Stomach (tissue), 9 donors: ENCODE data around the gene CYBB. TPM values are rescaled to one million over a fixed set of nuclear protein-coding genes. Genes with fewer than 3 reads are reported as not detected.

ENCODE experiments used
- DNase-seq, 2 donors: peaks; one replicate each; pipeline versions ENCODE4 v3.0.0 to v3.0.0-alpha.2; 2013 to 2019
- H3K27ac ChIP-seq, 5 donors: fragments of 200-600 bp in 4 of 5; sonication (generic) in 4 of 5; one replicate each; pipeline ENCODE4 v1.5.1; 2013 to 2019; ENCODE audit warnings: mild to moderate bottlenecking in 1 of 5, moderate library complexity in 1 of 5
- H3K27me3 ChIP-seq, 3 donors: fragments of 200-600 bp; sonication (generic); one replicate each; pipeline ENCODE4 v1.5.1; 2017 to 2019; ENCODE audit warnings: mixed run types in 1 of 3
- H3K36me3 ChIP-seq, 4 donors: fragments of 200-600 bp; sonication (generic); 1 replicate in 3 of 4; 2 replicates in 1 of 4; pipeline ENCODE4 v1.5.1; 2016 to 2019
- H3K4me1 ChIP-seq, 4 donors: fragments of 200-600 bp; sonication (generic); one replicate each; pipeline ENCODE4 v1.5.1; 2016 to 2019
- H3K4me3 ChIP-seq, 4 donors: fragments of 200-600 bp; sonication (generic) in 3 of 4; one replicate each; pipeline ENCODE4 v1.5.1; 2016 to 2019; ENCODE audit warnings: mild to moderate bottlenecking in 1 of 4
- H3K9me3 ChIP-seq, 4 donors: fragments of 200-600 bp; sonication (generic); one replicate each; pipeline ENCODE4 v1.5.1; 2016 to 2019
- EP300 ChIP-seq: sonication (generic); formaldehyde crosslinking; IDR thresholded peaks from one replicate; pipeline ENCODE4 v1.6.1; 2017; ENCODE audit warnings: antibody characterized with exemption
- POLR2A ChIP-seq, 4 donors: fragments of 450-650 bp; IDR thresholded peaks; one replicate each; pipeline ENCODE4 v1.6.1; 2016; ENCODE audit warnings: antibody characterized with exemption in 4 of 4, control low read depth in 2 of 4, mild to moderate bottlenecking in 1 of 4, moderate library complexity in 1 of 4
- POLR2AphosphoS5 ChIP-seq, 3 donors: sonication (generic); formaldehyde crosslinking; IDR thresholded peaks; one replicate each; pipeline ENCODE4 v1.6.1; 2016; ENCODE audit warnings: antibody characterized with exemption in 3 of 3
- WGBS, 5 donors: extraction: QIAGEN DNeasy Blood & Tissue Kit in 3 of 5; methylation state at CpG; one replicate each; pipeline versions ENCODE4 v1.1.5 to v1.1.7; 2013 to 2018; 5-methylcytosine and 5-hydroxymethylcytosine counted together
- intact Hi-C: fragments of 100-400 bp; cut with DNase I; formaldehyde crosslinking; loops from one replicate; pipeline ENCODE4 v1.15.1; 2023; ENCODE audit warnings: low total_unique reads
- polyA plus RNA-seq, 3 donors: library from polyadenylated mRNA; stranded (reverse); fragments of 200-250 nt; gene quantifications; one replicate each; pipeline ENCODE4 v1.2.3, GENCODE V29; 2013
- total RNA-seq, 5 donors: library from RNA; depleted of rRNA; stranded (reverse); fragments of >200 nt; gene quantifications; one replicate each; pipeline versions ENCODE4 v1.1.0 to v1.2.3, GENCODE V29; 2014 to 2016
- TF ChIP-seq, protein P1 (sequence below), 7 experiments: fragments of 450-650 bp in 4 of 7; fragments of 200-600 bp in 3 of 7; sonication (generic) in 3 of 7; IDR thresholded peaks; one replicate each; pipeline ENCODE4 v1.5.1; 2016 to 2019; ENCODE audit warnings: antibody characterized with exemption in 7 of 7, control low read depth in 2 of 7, mild to moderate bottlenecking in 1 of 7
- donor health status: healthy with polysubstance abuse.
- donor health status: Bipolar disorder and iron deficiency.
- donor health status: healthy.

Gene CYBB
- total and polyA plus RNA-seq, 8 donors: 0.58 to 24.4 (median 3.5) TPM

DNA sequence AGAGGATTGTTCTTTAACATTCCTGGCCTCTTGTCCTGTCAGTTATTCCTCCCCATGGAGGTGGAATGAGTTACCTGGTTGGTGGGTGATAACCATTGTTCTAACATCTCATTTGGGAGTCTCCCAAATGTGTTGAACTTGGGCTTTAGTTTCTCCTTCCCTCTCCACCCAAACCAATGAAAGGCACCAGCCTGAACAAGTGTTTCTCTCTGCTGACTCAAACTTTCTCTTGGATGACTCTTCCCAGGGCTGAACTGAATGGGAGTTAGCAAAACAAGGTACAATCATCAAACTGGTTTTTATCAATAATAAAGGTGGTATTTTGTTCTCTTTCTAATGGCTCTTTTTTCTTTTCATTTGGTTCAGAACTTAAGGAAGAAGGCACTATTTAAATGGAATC, 64.8 kb downstream of the CYBB start:
- no peak overlapping the region for H3K4me3 ChIP-seq
- H3K27me3 ChIP-seq: peaks cover 0 to 5% (median 0%) of the 10 kb centered on the region in 3 donors
- peaks cover 0 to 9% (median 0%) of the 10 kb centered on the region in 4 donors for H3K4me1 ChIP-seq
- H3K9me3 ChIP-seq: peaks cover 0 to 3% (median 0%) of the 10 kb centered on the region in 4 donors
- TF ChIP-seq, protein P1, sequence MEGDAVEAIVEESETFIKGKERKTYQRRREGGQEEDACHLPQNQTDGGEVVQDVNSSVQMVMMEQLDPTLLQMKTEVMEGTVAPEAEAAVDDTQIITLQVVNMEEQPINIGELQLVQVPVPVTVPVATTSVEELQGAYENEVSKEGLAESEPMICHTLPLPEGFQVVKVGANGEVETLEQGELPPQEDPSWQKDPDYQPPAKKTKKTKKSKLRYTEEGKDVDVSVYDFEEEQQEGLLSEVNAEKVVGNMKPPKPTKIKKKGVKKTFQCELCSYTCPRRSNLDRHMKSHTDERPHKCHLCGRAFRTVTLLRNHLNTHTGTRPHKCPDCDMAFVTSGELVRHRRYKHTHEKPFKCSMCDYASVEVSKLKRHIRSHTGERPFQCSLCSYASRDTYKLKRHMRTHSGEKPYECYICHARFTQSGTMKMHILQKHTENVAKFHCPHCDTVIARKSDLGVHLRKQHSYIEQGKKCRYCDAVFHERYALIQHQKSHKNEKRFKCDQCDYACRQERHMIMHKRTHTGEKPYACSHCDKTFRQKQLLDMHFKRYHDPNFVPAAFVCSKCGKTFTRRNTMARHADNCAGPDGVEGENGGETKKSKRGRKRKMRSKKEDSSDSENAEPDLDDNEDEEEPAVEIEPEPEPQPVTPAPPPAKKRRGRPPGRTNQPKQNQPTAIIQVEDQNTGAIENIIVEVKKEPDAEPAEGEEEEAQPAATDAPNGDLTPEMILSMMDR (IDR thresholded peaks at IDR 0.05): no peak
- TF ChIP-seq EP300: no peak
- no peak for TF ChIP-seq POLR2AphosphoS5 (IDR thresholded peaks at IDR 0.05)
- TF ChIP-seq POLR2A (IDR thresholded peaks at IDR 0.05): no peak
- intact Hi-C loops: no loop called here
- no peak for DNase-seq
- no peak overlapping the region for H3K27ac ChIP-seq
- peaks cover 0 to 8% (median 3%) of the 10 kb centered on the region in 4 donors for H3K36me3 ChIP-seq

DNA sequence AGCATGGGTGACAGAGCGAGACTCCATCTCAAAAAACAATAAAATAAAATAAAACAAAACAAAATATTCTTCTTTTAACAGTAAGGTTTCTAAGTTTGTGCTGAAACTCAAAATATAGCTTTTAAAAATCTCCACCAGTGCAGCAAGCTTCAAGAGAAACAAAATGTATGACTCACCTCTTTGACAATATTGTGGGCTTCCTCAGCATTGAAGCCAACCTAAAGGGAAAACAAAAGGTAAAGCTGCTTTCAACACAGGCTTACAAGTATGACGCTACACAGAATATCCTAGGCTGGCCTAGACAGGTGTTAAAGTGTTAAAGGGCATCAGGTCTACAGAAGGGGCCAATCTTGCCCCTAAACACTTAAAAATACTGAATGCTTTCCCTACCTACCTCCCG, 66.3 kb downstream of the CYBB start:
- peak overlapping the region in 3 of 4 donors; percentile 60 to 81 (median 69) for H3K4me3 ChIP-seq
- peaks cover 0 to 5% (median 0%) of the 10 kb centered on the region in 3 donors for H3K27me3 ChIP-seq
- peaks cover 0 to 3% (median 0%) of the 10 kb centered on the region in 4 donors for H3K9me3 ChIP-seq
- intact Hi-C loops: no loop called here
- peaks cover 0 to 9% (median 0%) of the 10 kb centered on the region in 4 donors for H3K4me1 ChIP-seq
- peak overlapping the region in 3 of 5 donors; percentile 87 to 92 (median 92) for H3K27ac ChIP-seq
- peaks cover 0 to 4% (median 2%) of the 10 kb centered on the region in 4 donors for H3K36me3 ChIP-seq
- TF ChIP-seq EP300: no peak
- no peak for TF ChIP-seq POLR2A (IDR thresholded peaks at IDR 0.05)
- TF ChIP-seq, protein P1 (IDR thresholded peaks at IDR 0.05): no peak
- no peak for TF ChIP-seq POLR2AphosphoS5 (IDR thresholded peaks at IDR 0.05)
- 62 to 70% (median 65%) methylated on average over 3 of the region's 3 CpGs for WGBS, 5 donors
- DNase-seq: peak in 1 of 2 donors; percentile 9

DNA sequence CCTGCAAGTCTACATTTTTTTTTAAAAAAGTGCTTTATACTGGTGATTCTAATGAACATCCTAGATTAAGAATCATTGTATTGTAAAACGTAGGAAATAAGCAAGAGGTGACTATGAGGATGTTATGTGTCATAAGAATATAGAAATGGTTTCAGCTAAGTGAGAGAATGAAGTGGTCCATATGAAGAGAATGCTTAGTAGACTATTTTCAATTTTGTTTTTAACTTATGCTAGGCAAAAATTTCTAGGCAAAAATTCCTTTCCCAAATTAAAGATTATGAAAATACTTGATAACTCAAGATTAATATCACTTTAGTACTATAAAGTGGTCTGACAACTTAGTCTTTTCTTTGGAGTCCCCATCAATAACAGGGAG, 66.7 kb downstream of the CYBB start:
- no peak for TF ChIP-seq POLR2A (IDR thresholded peaks at IDR 0.05)
- no peak for TF ChIP-seq POLR2AphosphoS5 (IDR thresholded peaks at IDR 0.05)
- no peak for TF ChIP-seq EP300
- TF ChIP-seq, protein P1 (IDR thresholded peaks at IDR 0.05): no peak
- Histone ChIP-seq H3K4me1 (peaks cover 0 to 9% (median 0%) of the 10 kb centered on the region in 4 donors), H3K4me3 (peak overlapping the region; percentile 60 to 81 (median 68)), H3K36me3 (peaks cover 0 to under 1% (median 0%) of the 10 kb centered on the region in 4 donors), H3K9me3 (peaks cover 0 to 3% (median 0%) of the 10 kb centered on the region in 4 donors), H3K27me3 (peaks cover 0 to 5% (median 0%) of the 10 kb centered on the region in 3 donors), H3K27ac (peak overlapping the region in 4 of 5 donors; percentile 87 to 92 (median 91))
- DNase-seq: no peak
- intact Hi-C loops: no loop called here
- 6 to 23% (median 18%) methylated on average over 1 of the region's 1 CpG for WGBS, 5 donors

DNA sequence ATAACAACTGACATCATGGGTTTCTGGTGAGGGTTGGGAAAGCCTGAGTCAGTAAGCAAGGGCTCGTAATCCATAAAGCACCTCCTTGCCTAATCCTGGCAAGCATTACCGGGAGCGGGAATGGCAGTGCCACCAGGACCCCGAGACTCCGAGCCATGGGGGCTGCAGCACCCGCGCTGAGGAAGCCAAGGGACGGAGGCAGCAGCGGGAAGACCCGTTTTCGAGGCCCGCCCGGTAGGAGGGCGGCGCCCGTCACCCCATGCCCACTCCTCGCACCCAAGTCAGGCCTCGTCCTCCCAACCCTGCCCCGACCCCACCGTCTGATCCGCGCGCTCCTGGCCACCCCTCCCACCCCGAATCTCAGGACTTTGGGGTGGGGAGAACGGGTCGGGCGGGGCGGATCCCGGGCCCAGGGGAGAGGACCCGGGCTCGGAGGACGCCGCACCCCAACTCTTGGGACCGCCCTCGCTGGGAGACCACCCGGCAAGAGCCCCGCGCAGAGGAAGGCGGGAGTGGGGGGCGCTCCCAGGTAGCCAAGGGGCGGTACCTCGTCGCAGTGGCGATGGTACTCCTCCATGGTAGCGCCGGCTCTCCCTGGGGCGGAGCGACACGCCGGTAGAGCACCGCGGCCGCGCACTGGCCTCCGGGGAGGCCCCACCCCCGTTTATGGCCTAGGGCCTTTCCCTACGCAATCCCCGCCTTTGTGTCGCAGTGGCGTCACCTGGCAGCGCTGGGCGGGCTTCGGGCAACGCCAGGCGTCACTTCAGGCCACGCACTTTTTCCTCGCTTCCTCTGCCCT, 67.3 kb downstream of the CYBB start, which contains the start of gene DYNLT3:
Gene DYNLT3, minus strand, starts transcription at position 638 of the 799 bp plus-strand sequence. Its CDS starts 61 bp downstream, at position 577.
- intact Hi-C loops: no loop called here
- Histone ChIP-seq H3K4me1 (peaks cover 0 to 9% (median 0%) of the 10 kb centered on the region in 4 donors), H3K36me3 (no peaks in the 10 kb centered on the region), H3K27me3 (peaks cover 0 to 5% (median 0%) of the 10 kb centered on the region in 3 donors), H3K4me3 (peak within 1 kb of the TSS; percentile 60 to 81 (median 68)), H3K9me3 (peaks cover 0 to 3% (median 0%) of the 10 kb centered on the region in 4 donors), H3K27ac (peak within 1 kb of the TSS; percentile 68 to 92 (median 90))
- peak; percentile 86 to 94 for DNase-seq
- TF ChIP-seq, protein P1 (IDR thresholded peaks at IDR 0.05): no peak
- peak; percentile 83 to 92 (median 92) for TF ChIP-seq POLR2AphosphoS5 (IDR thresholded peaks at IDR 0.05)
- peak in 2 of 4 donors; percentile 43 to 81 for TF ChIP-seq POLR2A (IDR thresholded peaks at IDR 0.05)
- no peak for TF ChIP-seq EP300
- WGBS, 5 donors: 0 to 41% (median 4%) methylated on average over 4 to 67 of the region's 67 CpGs
